ENCODE results near the gene SCCPDH. TPM values are rescaled to one million over a fixed set of nuclear protein-coding genes. Genes with fewer than 3 reads are reported as not detected.

The SCCPDH gene
- total and polyA plus RNA-seq, 2 donors (not counting 3 experiments of a cell fraction or from before 2014, with no cell fraction given) = 24.4 to 37.5 TPM

- Histone ChIP-seq H3K4me1 (ENCODE audit: control insufficient read depth, extremely low read depth, insufficient read depth, low read length) (no peaks in the 10 kb centered on the region), H3K79me2 (ENCODE audit: control insufficient read depth, insufficient read depth, low read length) (no peaks in the 10 kb centered on the region), H3K36me3 (ENCODE audit: control insufficient read depth in 2 of 2, extremely low read depth in 1 of 2, insufficient read depth in 2 of 2, low read length in 2 of 2) (no peaks in the 10 kb centered on the region), H3K27me3 (ENCODE audit: control insufficient read depth in 2 of 2, insufficient read depth in 2 of 2, low read length in 2 of 2) (no peaks in the 10 kb centered on the region), H3K9me3 (replicated peaks; ENCODE audit: control insufficient read depth, insufficient read depth, low read length) (no peaks in the 10 kb centered on the region), H3K27ac (ENCODE audit: insufficient read depth, low read depth, low read length) (no peak overlapping the region), H3K4me3 (replicated peaks in 1 of 3; ENCODE audit: insufficient read depth in 1 of 3, low read depth in 1 of 3, low read length in 3 of 3) (no peak overlapping the region), H3K9ac (replicated peaks; ENCODE audit: extremely low read depth, insufficient read depth, low read length) (no peak overlapping the region), H3K9me1 (replicated peaks; ENCODE audit: control insufficient read depth, extremely low read depth, insufficient read depth, low read length) (no peaks in the 10 kb centered on the region), H4K20me1 (replicated peaks; ENCODE audit: control insufficient read depth, extremely low read depth, insufficient read depth, low read length) (no peaks in the 10 kb centered on the region), H2AFZ (ENCODE audit: low read depth, low read length) (no peak overlapping the region), H3K4me2 (ENCODE audit: insufficient read depth, low read length) (no peak overlapping the region)
- FAIRE-seq = peak; percentile 69
- peak; percentile 60 for DNase-seq (ENCODE audit: low read depth, low spot score)
- intact Hi-C loops (cut with micrococcal nuclease) = loop anchor here (1.0 to 5.0 kb wide), 4 partner anchors 55 to 257 kb away; partner anchors contain the start of genes CNST and TFB2M
- peak; percentile 74 to 80 for TF ChIP-seq CTCF (IDR thresholded peaks at IDR 0.05; ENCODE audit: extremely low read depth in 1 of 2, insufficient read depth in 1 of 2, low read depth in 1 of 2, low read length in 2 of 2)
- no peak for TF ChIP-seq FOS (IDR thresholded peaks at IDR 0.05; ENCODE audit: borderline replicate concordance, insufficient read depth, low read length)
- TF ChIP-seq MAX (IDR thresholded peaks at IDR 0.05; ENCODE audit: insufficient read depth, insufficient read length) = no peak
- CTCF ChIA-PET = interaction anchor here (0.7 to 2.7 kb wide), 8 partner anchors 10 to 256 kb away, joined by 3 to 28 read pairs (median 5); no protein-coding TSS in a partner anchor
- POLR2A ChIA-PET = no interaction called here
- BruUV-seq (replicated peaks) = no TSS peak
- dilution Hi-C loops (cut with MboI; ENCODE audit: extremely low pct_ligation_motif_present, low sequenced_read_pairs) = no loop called here
Observed at GRCh38 chr1:246753670-246754535, 29.7 kb downstream of the SCCPDH start.
